Measurements from ENCODE around the gene KPNA3. TPM values are rescaled to one million over a fixed set of nuclear protein-coding genes. Genes with fewer than 3 reads are reported as not detected.
"Not testable (repeated sequence)": the region's sequence is repeated elsewhere in the genome, so short reads cannot be mapped to it uniquely, and the experiment has no call there.

Gene KPNA3
- 61.8 TPM for total RNA-seq
- long read RNA-seq, full-length matches to known transcripts: 97 of 111 reads
- long read RNA-seq, partial matches to known transcripts: 3 of 111 reads
- long read RNA-seq, other reads (novel, unspliced or antisense): 11 of 111 reads

GRCh38 chr13:49792550-49793324, at the start of gene KPNA3:
KPNA3 (minus strand) TSS chr13:49792682; CDS start chr13:49792506, 176 bp downstream.
- ATAC-seq (peak; percentile 96), DNase-seq (peak; percentile 98)
- intact Hi-C loops (cut with micrococcal nuclease): no loop called here

- DNase-seq (no peak), ATAC-seq (no peak)
- intact Hi-C loops (cut with micrococcal nuclease): no loop called here
These were observed 49.5 kb upstream of the KPNA3 start for GRCh38 chr13:49841964-49842363.

GRCh38 chr13:49840675-49841074, 48.2 kb upstream of the KPNA3 start:
- no peak for ATAC-seq
- no peak for DNase-seq
- intact Hi-C loops (cut with micrococcal nuclease): no loop called here

GRCh38 chr13:49840266-49840665, 47.8 kb upstream of the KPNA3 start:
- DNase-seq (no peak), ATAC-seq (no peak)
- intact Hi-C loops (cut with micrococcal nuclease): no loop called here

- no peak for ATAC-seq
- no peak for DNase-seq
- intact Hi-C loops (cut with micrococcal nuclease): no loop called here
These were observed 46.5 kb upstream of the KPNA3 start for GRCh38 chr13:49838989-49839388.

GRCh38 chr13:49836516-49836915, 44.0 kb upstream of the KPNA3 start:
- intact Hi-C loops (cut with micrococcal nuclease): no loop called here
- DNase-seq: no peak
- ATAC-seq: no peak

GRCh38 chr13:49833402-49833801, 40.9 kb upstream of the KPNA3 start:
- intact Hi-C loops (cut with micrococcal nuclease): no loop called here
- DNase-seq: no peak
- no peak for ATAC-seq

- no peak for DNase-seq
- intact Hi-C loops (cut with micrococcal nuclease): no loop called here
- ATAC-seq: no peak
These were observed 39.0 kb upstream of the KPNA3 start for GRCh38 chr13:49831455-49831854.

GRCh38 chr13:49830721-49831120, 38.2 kb upstream of the KPNA3 start:
- intact Hi-C loops (cut with micrococcal nuclease): no loop called here
- no peak for ATAC-seq

GRCh38 chr13:49829715-49830114, 37.2 kb upstream of the KPNA3 start:
- ATAC-seq (no peak), DNase-seq (no peak)
- intact Hi-C loops (cut with micrococcal nuclease): no loop called here

More at GRCh38 chr13:49830721-49831120, 38.2 kb upstream of the KPNA3 start:
- no peak for DNase-seq

- DNase-seq (no peak), ATAC-seq (no peak)
- intact Hi-C loops (cut with micrococcal nuclease): no loop called here
These were observed 36.0 kb upstream of the KPNA3 start for GRCh38 chr13:49828453-49828852.

GRCh38 chr13:49827891-49828290, 35.4 kb upstream of the KPNA3 start:
- DNase-seq (no peak), ATAC-seq (no peak)
- intact Hi-C loops (cut with micrococcal nuclease): no loop called here

- no peak for ATAC-seq
- intact Hi-C loops (cut with micrococcal nuclease): no loop called here
- DNase-seq: no peak
These were observed 34.9 kb upstream of the KPNA3 start for GRCh38 chr13:49827336-49827735.

- intact Hi-C loops (cut with micrococcal nuclease): no loop called here
- ATAC-seq: peak; percentile 30
- DNase-seq: no peak
These were observed 28.9 kb upstream of the KPNA3 start for GRCh38 chr13:49821216-49822009.

- DNase-seq (no peak), ATAC-seq (no peak)
- intact Hi-C loops (cut with micrococcal nuclease): no loop called here
These were observed 28.2 kb upstream of the KPNA3 start for GRCh38 chr13:49820591-49821215.

GRCh38 chr13:49816047-49816446, 23.6 kb upstream of the KPNA3 start:
- intact Hi-C loops (cut with micrococcal nuclease); ATAC-seq; DNase-seq: not testable (repeated sequence)

- intact Hi-C loops (cut with micrococcal nuclease): no loop called here
- DNase-seq (no peak), ATAC-seq (no peak)
These were observed 22.2 kb upstream of the KPNA3 start for GRCh38 chr13:49814551-49815270.

GRCh38 chr13:49812812-49813211, 20.3 kb upstream of the KPNA3 start:
- no peak for DNase-seq
- peak; percentile 58 for ATAC-seq
- intact Hi-C loops (cut with micrococcal nuclease): no loop called here

- DNase-seq: no peak
- no peak for ATAC-seq
- intact Hi-C loops (cut with micrococcal nuclease): no loop called here
These were observed 19.0 kb upstream of the KPNA3 start for GRCh38 chr13:49811527-49811908.

Data from left ventricle myocardium superior (tissue), 1 donor.